ENCODE data around the gene ERVFRD-1. TPM values are rescaled to one million over a fixed set of nuclear protein-coding genes. Genes with fewer than 3 reads are reported as not detected.

ERVFRD-1 gene
- total RNA-seq, 1 donor, result not detected

DNA sequence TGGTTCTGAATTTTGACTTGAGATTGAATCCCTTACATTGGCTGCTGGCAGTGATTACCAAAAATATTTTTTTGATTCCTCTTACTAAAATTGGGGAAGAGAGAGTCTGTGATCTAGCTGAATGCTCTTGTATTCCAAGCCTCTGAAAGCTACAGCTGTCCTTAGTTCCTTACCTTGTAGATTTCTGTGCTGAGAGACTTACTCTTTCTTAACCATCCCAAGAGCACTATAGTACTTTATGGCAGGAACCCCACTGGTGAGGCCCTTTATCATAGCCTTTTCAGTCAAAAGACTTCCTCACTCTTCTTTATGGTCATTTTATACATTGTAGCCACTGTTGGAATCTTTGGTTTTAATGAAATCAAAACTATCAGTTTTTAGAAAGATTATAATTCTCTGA is 19.1 kb upstream of the ERVFRD-1 start:
- no peak for TF ChIP-seq CTCF (IDR thresholded peaks at IDR 0.05; ENCODE audit: extremely low read depth, low read depth, low read length)
- Histone ChIP-seq H3K27me3 (ENCODE audit: insufficient read depth, low read length) (no peaks in the 10 kb centered on the region), H3K79me2 (ENCODE audit: insufficient read depth, low read length) (peaks cover 47% of the 10 kb centered on the region), H3K36me3 (ENCODE audit: insufficient read depth, low read length) (peaks cover 13% of the 10 kb centered on the region), H4K20me1 (ENCODE audit: insufficient read depth, low read length) (peaks cover 38% of the 10 kb centered on the region), H2AFZ (ENCODE audit: low read length) (no peak overlapping the region), H3K4me3 (ENCODE audit: insufficient read depth, low read length) (no peak overlapping the region), H3K27ac (ENCODE audit: low read depth, low read length) (no peak overlapping the region), H3K9me3 (ENCODE audit: low read depth, low read length) (no peaks in the 10 kb centered on the region), H3K4me1 (ENCODE audit: insufficient read depth, low read length) (peaks cover 13% of the 10 kb centered on the region), H3K4me2 (ENCODE audit: insufficient read depth, low read length) (no peak overlapping the region)
- DNase-seq (ENCODE audit: insufficient read length, low spot score, missing footprints), result no peak

GRCh38 chr6:11129908-11130565 is 18.5 kb upstream of the ERVFRD-1 start:
- Histone ChIP-seq H3K27ac (ENCODE audit: low read depth, low read length) (no peak overlapping the region), H3K36me3 (ENCODE audit: insufficient read depth, low read length) (peaks cover 8% of the 10 kb centered on the region), H3K4me3 (ENCODE audit: insufficient read depth, low read length) (no peak overlapping the region), H3K27me3 (ENCODE audit: insufficient read depth, low read length) (no peaks in the 10 kb centered on the region), H2AFZ (ENCODE audit: low read length) (no peak overlapping the region), H4K20me1 (ENCODE audit: insufficient read depth, low read length) (peaks cover 40% of the 10 kb centered on the region), H3K4me2 (ENCODE audit: insufficient read depth, low read length) (no peak overlapping the region), H3K4me1 (ENCODE audit: insufficient read depth, low read length) (peaks cover 13% of the 10 kb centered on the region), H3K79me2 (ENCODE audit: insufficient read depth, low read length) (peaks cover 50% of the 10 kb centered on the region), H3K9me3 (ENCODE audit: low read depth, low read length) (no peaks in the 10 kb centered on the region)
- TF ChIP-seq CTCF (IDR thresholded peaks at IDR 0.05; ENCODE audit: extremely low read depth, low read depth, low read length), result no peak
- no peak for DNase-seq (ENCODE audit: insufficient read length, low spot score, missing footprints)

DNA sequence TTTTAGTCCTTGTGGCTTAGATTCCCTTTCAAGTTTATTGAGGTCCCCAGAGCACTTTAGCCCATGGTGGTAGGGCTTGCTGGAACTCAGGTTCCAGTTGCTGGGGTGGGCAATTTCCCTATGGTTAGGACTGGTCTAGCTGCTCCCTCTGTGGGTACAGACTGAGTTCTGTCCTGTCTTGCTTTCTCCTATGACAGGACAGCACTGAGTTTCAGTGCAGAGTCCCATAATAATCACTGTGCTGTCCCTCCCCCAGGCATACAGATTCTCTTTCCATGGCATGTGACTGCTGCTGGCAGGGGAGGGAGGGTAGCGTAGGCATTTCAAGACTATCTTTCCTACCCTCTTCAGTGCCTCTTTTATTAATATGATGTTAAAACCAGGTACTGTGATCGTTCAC is 17.1 kb upstream of the ERVFRD-1 start:
- H3K9me3 ChIP-seq (ENCODE audit: low read depth, low read length), result no peaks in the 10 kb centered on the region
- no peak overlapping the region for H2AFZ ChIP-seq (ENCODE audit: low read length)
- no peaks in the 10 kb centered on the region for H3K27me3 ChIP-seq (ENCODE audit: insufficient read depth, low read length)
- H3K4me3 ChIP-seq (ENCODE audit: insufficient read depth, low read length), result no peak overlapping the region
- peaks cover 61% of the 10 kb centered on the region for H3K79me2 ChIP-seq (ENCODE audit: insufficient read depth, low read length)
- no peak overlapping the region for H3K4me2 ChIP-seq (ENCODE audit: insufficient read depth, low read length)
- no peak for DNase-seq (ENCODE audit: insufficient read length, low spot score, missing footprints)
- TF ChIP-seq CTCF (IDR thresholded peaks at IDR 0.05; ENCODE audit: extremely low read depth, low read depth, low read length), result no peak
- peaks cover 13% of the 10 kb centered on the region for H3K4me1 ChIP-seq (ENCODE audit: insufficient read depth, low read length)
- no peaks in the 10 kb centered on the region for H3K36me3 ChIP-seq (ENCODE audit: insufficient read depth, low read length)
- no peak overlapping the region for H3K27ac ChIP-seq (ENCODE audit: low read depth, low read length)
- H4K20me1 ChIP-seq (ENCODE audit: insufficient read depth, low read length), result peaks cover 40% of the 10 kb centered on the region

DNA sequence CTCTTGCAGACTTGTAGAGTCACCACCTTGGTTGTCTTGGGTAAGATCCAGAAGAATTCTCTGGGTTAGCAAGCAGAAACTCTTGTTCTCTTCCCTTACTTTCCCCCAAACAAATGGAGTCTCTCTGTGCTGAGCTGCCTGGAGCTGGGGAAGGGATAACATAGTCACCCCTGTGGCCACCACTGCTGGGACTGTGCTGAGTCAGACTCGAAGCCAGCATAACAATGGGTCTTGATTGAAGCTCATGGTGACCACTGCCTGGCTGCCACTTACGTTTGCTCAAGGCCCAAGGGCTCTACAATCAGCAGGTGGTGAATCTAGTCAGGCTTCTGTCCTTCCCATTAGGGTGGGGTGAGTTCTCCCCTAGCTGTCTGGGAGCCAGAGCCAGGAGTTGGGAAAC is 15.4 kb upstream of the ERVFRD-1 start:
- TF ChIP-seq CTCF (IDR thresholded peaks at IDR 0.05; ENCODE audit: extremely low read depth, low read depth, low read length), result no peak
- H3K79me2 ChIP-seq (ENCODE audit: insufficient read depth, low read length), result peaks cover 66% of the 10 kb centered on the region

More for the DNA sequence above, 15.4 kb upstream of the ERVFRD-1 start:
- peaks cover 13% of the 10 kb centered on the region for H3K4me1 ChIP-seq (ENCODE audit: insufficient read depth, low read length)
- no peaks in the 10 kb centered on the region for H3K36me3 ChIP-seq (ENCODE audit: insufficient read depth, low read length)
- DNase-seq (ENCODE audit: insufficient read length, low spot score, missing footprints), result no peak
- no peak overlapping the region for H3K4me3 ChIP-seq (ENCODE audit: insufficient read depth, low read length)
- H3K4me2 ChIP-seq (ENCODE audit: insufficient read depth, low read length), result no peak overlapping the region
- H4K20me1 ChIP-seq (ENCODE audit: insufficient read depth, low read length), result peaks cover 43% of the 10 kb centered on the region
- no peak overlapping the region for H3K27ac ChIP-seq (ENCODE audit: low read depth, low read length)
- H2AFZ ChIP-seq (ENCODE audit: low read length), result no peak overlapping the region
- H3K9me3 ChIP-seq (ENCODE audit: low read depth, low read length), result no peaks in the 10 kb centered on the region
- no peaks in the 10 kb centered on the region for H3K27me3 ChIP-seq (ENCODE audit: insufficient read depth, low read length)
